ENCODE measurements around the gene TGFBR3L.

TGFBR3L gene

GRCh38 chr19:7904074-7905020 lies 10.3 kb upstream of the TGFBR3L start:
- no peak for DNase-seq (ENCODE audit: low read depth)

GRCh38 chr19:7905268-7905667 lies 9.4 kb upstream of the TGFBR3L start:
- no peak for DNase-seq (ENCODE audit: low read depth)

GRCh38 chr19:7905859-7906258 lies 8.8 kb upstream of the TGFBR3L start:
- no peak for DNase-seq (ENCODE audit: low read depth)

- no peak for DNase-seq (ENCODE audit: low read depth)
Observed at GRCh38 chr19:7907122-7907521, 7.5 kb upstream of the TGFBR3L start.

- DNase-seq (ENCODE audit: low read depth): no peak
Observed at GRCh38 chr19:7907544-7907943, 7.1 kb upstream of the TGFBR3L start.

- DNase-seq (ENCODE audit: low read depth): no peak
Observed at GRCh38 chr19:7908078-7908699, 6.4 kb upstream of the TGFBR3L start.

- DNase-seq (ENCODE audit: low read depth): no peak
Observed at GRCh38 chr19:7908742-7909461, 5.7 kb upstream of the TGFBR3L start.

- DNase-seq (ENCODE audit: low read depth): no peak
Observed at GRCh38 chr19:7909471-7910067, 5.1 kb upstream of the TGFBR3L start.

GRCh38 chr19:7910321-7911161 lies 4.1 kb upstream of the TGFBR3L start:
- no peak for DNase-seq (ENCODE audit: low read depth)

GRCh38 chr19:7911508-7912143 lies 3.0 kb upstream of the TGFBR3L start:
- DNase-seq (ENCODE audit: low read depth): no peak

GRCh38 chr19:7912144-7912696 lies 2.4 kb upstream of the TGFBR3L start:
- no peak for DNase-seq (ENCODE audit: low read depth)

- DNase-seq (ENCODE audit: low read depth): no peak
Observed at GRCh38 chr19:7912697-7913564, 1.7 kb upstream of the TGFBR3L start.

GRCh38 chr19:7913652-7914051 lies 978 bp upstream of the TGFBR3L start:
- DNase-seq (ENCODE audit: low read depth): no peak

- DNase-seq (ENCODE audit: low read depth): no peak
Observed at GRCh38 chr19:7914099-7914498, 531 bp upstream of the TGFBR3L start.

- no peak for DNase-seq (ENCODE audit: low read depth)
Observed at GRCh38 chr19:7915250-7916102, 846 bp downstream of the TGFBR3L start.

- no peak for DNase-seq (ENCODE audit: low read depth)
Observed at GRCh38 chr19:7916103-7916954, 1.7 kb downstream of the TGFBR3L start.

- DNase-seq (ENCODE audit: low read depth): no peak
Observed at GRCh38 chr19:7916955-7917266, 2.3 kb downstream of the TGFBR3L start.

Data from HS-27A (cell line).